CD4-positive, alpha-beta T cell treated with Interleukin-6 at 100 ng/mL for 8 hours (primary cell): ENCODE measurements around the gene DNAAF1.

ENCODE experiments used
- DNase-seq: peaks from one replicate; pipeline ENCODE4 v3.0.0-alpha.2; 2020; ENCODE audit warnings: mixed read lengths, low spot score

The DNAAF1 gene

DNA sequence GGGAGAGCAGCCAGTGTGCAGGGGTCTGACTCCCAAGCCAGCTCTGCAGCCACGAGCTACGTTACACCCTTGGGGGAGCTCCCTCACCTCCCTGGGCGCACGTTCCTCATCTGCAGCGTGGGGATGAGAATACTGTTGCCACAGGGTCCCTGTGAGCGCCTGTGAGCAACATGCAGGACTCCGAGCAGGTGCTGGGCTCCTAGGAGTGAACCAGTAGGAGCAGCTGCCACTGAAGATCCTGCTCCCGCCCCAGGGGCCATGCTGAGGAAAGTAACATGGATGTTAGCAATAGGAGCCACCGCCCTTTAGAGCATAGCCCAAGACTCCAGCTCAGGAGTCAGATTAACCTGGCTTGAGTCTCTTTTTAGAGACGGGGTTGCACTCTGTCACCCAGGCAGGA lies 15.9 kb downstream of the DNAAF1 start:
- DNase-seq: no peak

- no peak for DNase-seq
Observed at GRCh38 chr16:84161801-84162200, 16.7 kb downstream of the DNAAF1 start.

DNA sequence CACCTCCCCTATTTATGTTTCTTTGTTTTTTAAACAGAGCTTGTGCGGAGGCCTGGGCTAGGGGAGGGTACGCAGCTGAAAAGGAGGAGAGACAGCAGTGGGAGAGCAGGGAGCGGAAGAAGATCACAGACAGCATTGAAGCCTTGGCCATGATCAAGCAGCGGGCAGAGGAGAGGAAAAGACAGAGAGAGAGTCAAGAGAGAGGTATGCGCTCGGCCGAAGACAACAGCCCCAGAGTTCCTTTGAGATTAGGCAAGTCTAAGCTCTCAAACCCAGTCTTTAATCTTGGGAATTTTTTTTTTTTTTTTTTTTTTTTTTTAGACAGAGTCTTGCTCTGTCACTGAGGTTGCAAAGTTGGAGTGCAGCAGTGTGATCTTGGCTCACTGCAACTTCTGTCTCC lies 20.6 kb downstream of the DNAAF1 start:
- no peak for DNase-seq

DNA sequence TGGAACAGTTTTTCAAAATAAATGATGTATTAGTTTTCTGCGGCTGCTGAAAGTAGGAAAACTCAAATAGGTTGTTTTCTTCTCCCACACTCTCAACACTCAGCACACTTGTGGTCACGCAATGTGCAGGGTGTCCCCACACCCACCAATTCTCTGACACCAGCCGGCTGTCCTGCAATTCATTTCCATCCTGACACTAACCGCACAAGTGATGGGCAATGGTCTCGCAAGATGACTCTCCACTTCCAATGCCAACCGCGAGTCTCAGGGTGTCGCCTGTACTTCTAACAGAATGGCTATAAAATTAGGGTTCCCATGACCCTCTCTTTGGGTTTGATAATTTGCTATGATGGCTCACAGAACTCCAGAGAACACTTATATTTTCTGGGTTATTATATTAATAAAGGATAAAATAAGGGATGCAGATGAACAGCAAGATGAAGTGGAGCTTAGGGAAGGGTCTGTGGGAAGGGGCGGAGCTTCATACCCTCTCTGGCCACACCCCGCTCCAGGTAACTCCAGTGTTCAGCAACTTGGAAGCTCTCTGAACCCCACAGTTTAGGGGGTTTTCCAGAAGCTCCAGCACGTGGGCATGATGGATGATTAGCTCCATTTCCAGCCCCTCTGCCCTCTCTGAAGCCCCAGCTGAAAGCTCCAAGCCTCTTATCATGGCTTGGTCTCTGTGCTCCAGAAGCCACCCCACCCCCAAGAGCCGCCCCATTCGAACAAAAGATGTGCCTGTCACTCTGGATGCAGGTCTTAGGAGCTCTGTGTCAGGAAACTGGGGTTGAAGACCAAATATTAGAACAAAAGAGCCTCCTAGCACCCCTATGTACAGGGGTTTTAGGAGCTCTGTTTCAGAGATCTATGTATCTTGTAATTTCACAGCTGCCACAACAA lies 21.9 kb downstream of the DNAAF1 start:
- no peak for DNase-seq

DNA sequence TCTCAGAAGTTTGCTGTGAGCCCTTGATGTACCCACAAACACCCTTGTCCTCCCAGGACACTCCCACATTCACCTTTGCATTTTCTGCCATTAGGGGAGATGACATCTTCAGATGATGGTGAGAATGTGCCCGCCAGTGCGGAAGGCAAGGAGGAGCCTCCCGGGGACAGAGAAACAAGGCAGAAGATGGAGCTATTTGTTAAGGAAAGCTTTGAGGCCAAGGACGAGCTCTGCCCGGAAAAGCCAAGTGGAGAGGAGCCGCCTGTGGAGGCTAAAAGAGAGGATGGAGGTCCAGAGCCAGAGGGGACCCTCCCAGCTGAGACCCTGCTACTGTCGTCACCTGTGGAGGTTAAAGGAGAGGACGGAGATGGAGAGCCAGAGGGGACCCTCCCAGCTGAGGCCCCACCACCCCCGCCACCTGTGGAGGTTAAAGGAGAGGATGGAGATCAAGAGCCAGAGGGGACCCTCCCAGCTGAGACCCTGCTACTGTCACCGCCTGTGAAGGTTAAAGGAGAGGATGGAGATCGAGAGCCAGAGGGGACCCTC lies 24.7 kb downstream of the DNAAF1 start:
- DNase-seq: no peak

DNA sequence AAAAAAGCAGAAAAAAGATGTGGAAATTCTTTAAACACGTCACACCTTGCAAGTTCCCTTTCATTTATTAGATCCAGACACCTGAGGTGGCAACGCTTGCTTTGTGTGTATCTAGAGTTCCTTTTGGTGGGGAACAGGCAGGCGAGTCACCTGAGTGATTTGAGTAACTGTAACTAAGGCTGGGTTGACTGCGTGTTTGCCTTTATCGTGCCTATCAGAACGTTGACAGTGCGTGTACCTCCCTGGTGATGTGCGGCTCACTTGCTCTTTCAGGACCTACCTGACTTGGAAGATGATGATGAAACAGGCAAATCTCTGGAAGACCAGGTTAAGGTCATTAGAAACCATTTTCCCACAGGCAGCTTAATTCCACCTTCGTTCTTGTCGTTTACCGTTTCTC lies 29.3 kb downstream of the DNAAF1 start:
- DNase-seq: no peak

DNA sequence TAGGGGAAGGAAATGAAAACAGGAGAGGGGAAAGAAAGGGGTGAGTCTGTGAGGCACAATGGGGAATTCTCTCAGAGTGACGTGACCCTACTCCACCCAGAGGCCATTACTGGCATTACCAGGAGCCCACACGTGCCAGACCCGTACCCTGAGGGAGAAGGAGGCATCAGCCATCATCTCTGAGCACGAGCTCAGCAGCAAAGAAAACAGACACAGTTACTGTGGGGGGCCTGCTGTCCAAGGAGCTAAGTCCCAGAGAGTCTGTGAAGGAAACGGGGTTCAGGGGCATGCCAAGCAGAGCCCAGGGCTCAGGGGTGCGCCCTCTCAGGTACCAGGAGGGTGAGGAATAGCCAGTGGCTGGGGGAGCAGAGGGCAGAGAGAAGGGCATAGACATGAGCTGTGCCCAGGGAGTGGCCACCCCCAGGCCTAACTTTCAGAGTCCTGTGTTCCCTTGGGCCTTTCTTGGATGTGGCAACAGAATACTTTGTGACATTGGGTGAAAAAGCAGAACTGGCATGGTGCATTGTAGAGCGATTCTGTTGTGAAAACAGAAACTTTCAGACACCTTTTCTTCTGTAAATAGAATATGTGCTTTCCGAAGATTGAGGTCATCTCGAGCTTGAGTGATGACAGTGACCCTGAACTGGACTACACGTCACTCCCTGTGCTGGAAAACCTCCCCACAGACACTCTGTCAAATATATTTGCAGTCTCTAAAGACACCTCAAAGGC lies 30.4 kb downstream of the DNAAF1 start:
- peak; percentile 36 for DNase-seq

GRCh38 chr16:84176192-84177053 lies 31.3 kb downstream of the DNAAF1 start:
- no peak for DNase-seq

GRCh38 chr16:84177741-84178073 lies 32.6 kb downstream of the DNAAF1 start:
- DNase-seq: no peak

GRCh38 chr16:84178146-84178765 lies 33.1 kb downstream of the DNAAF1 start:
- no peak for DNase-seq

DNA sequence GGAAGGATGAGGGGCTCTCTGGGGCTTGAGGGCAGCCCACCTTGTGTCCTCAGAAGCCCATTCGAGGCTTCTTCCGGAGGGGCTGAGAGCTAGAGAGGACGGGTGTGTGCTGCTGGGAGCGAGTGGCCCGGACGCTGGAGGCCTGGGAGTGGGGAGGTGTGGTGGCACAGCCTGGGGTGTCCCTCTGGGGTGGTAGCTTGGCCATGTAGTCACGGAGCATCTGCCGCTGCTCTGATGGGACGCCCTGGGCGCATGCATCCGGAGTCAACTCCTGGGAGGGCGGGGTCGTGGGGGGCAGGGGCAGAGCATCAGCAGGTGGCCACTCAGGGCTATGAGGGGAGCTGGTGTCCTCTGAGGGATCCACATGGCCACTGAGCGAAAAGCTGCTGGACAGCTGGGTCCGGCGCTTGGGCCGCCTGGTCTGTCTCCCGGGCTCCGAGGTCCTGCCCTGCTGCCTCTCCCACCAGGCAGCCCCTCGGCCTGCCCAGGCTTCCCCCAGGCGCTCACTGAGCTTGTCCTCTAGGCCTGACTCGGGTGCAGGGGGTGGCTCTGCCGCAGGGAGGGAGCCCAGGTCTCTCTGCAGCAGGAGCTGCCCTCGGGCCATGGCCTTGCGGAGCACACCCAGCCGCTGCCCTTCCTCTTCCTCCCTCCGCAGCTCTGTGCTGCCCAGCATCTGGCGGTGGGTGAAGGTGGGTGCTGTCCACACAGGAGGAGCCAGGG lies 33.9 kb downstream of the DNAAF1 start:
- no peak for DNase-seq

- DNase-seq: no peak
Observed at GRCh38 chr16:84179612-84180320, 34.7 kb downstream of the DNAAF1 start.

- DNase-seq: no peak
Observed at GRCh38 chr16:84180519-84181140, 35.5 kb downstream of the DNAAF1 start.

GRCh38 chr16:84181144-84181915 lies 36.2 kb downstream of the DNAAF1 start:
- no peak for DNase-seq

- no peak for DNase-seq
Observed at GRCh38 chr16:84182104-84182503, 37.0 kb downstream of the DNAAF1 start.

DNA sequence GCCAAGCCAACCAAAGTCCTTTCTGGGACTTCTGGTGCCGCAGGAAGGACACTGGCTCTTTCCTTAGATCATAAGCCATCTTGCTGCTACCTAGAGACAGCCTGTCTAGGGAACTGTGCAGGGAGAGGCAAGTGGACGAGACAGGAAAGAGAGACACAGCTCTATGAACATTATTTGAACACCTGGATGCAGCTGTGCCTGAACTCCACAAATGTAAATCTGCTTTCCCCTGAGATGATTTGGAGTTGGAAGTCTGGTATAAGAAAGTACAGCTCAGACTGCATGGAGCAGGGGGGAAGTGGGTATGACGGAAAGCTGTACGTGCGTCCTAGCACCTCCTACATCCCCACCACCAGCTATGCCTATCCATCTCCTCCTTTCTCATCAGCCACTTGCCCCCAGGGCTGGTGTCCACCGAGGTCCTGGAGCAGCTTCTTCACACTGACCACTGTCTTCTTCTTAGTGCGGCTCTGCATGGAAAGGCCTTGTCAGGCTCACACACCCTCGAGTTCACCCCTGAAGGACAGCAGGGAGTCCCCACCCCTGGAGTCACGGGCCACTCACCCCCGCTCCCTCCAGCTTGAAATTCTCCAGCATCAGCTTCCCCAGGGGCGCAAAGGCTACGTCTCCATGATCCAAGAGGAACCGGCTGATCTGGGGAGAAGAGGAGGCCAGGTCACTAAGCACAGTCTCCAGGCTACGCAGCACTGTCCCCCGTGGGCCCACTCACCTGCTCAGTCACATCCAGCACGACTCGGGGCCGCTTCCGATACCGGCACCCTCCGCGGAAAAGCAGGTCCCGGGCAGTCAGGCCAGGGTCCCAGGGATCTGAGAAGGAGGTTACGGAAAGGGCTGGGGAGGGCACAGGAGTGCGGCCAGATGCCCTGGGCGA lies 37.8 kb downstream of the DNAAF1 start:
- DNase-seq: no peak

DNA sequence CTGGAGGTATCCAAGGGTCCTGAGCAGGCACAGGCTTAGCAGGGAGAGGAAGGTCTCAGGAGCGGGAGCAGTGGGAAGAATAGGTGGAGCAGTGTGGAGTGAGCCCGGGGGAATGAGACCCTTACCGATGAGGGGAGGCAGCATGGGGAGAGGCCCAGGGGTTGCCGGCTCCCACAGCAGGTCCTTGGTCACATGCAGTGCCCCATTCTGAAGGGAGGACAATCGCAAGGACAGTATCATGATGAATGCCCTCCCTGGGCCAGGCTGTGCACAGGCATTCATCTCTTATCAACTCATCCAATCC lies 38.4 kb downstream of the DNAAF1 start:
- no peak for DNase-seq

GRCh38 chr16:84183911-84184591 lies 38.9 kb downstream of the DNAAF1 start:
- no peak for DNase-seq
